SKM-1 (cell line): ENCODE results near the gene EMILIN1.
"Not testable (repeated sequence)": the region's sequence is repeated elsewhere in the genome, so short reads cannot be mapped to it uniquely, and the experiment has no call there.

Source experiments
- DNase-seq: peaks from one replicate; lab custom pipeline; 2025; ENCODE audit not compliant: unreplicated experiment; lab: John Stamatoyannopoulos, UW

The EMILIN1 gene

GRCh38 chr2:27092696-27093429 is 14.4 kb downstream of the EMILIN1 start:
- DNase-seq, result no peak

GRCh38 chr2:27093430-27094352 is 15.3 kb downstream of the EMILIN1 start:
- no peak for DNase-seq

GRCh38 chr2:27094353-27094984 is 16.1 kb downstream of the EMILIN1 start:
- DNase-seq, result no peak

- DNase-seq, result no peak
These were observed 17.0 kb downstream of the EMILIN1 start for GRCh38 chr2:27095427-27095744.

GRCh38 chr2:27095745-27096651 is 17.6 kb downstream of the EMILIN1 start:
- no peak for DNase-seq

GRCh38 chr2:27096748-27097297 is 18.4 kb downstream of the EMILIN1 start:
- DNase-seq, result no peak

- no peak for DNase-seq
These were observed 18.9 kb downstream of the EMILIN1 start for GRCh38 chr2:27097341-27097740.

GRCh38 chr2:27099334-27099955 is 21.0 kb downstream of the EMILIN1 start:
- DNase-seq, result no peak

GRCh38 chr2:27100036-27100435 is 21.6 kb downstream of the EMILIN1 start:
- DNase-seq, result no peak

GRCh38 chr2:27102329-27102728 is 23.9 kb downstream of the EMILIN1 start:
- DNase-seq, result no peak

- DNase-seq, result no peak
These were observed 27.6 kb downstream of the EMILIN1 start for GRCh38 chr2:27105981-27106380.

- DNase-seq, result no peak
These were observed 29.8 kb downstream of the EMILIN1 start for GRCh38 chr2:27108221-27108620.

GRCh38 chr2:27109083-27109482 is 30.7 kb downstream of the EMILIN1 start:
- DNase-seq, result no peak

- DNase-seq, result not testable (repeated sequence)
These were observed 32.4 kb downstream of the EMILIN1 start for GRCh38 chr2:27110603-27111352.

- not testable (repeated sequence) for DNase-seq
These were observed 33.1 kb downstream of the EMILIN1 start for GRCh38 chr2:27111392-27112078.

GRCh38 chr2:27115519-27115918 is 37.1 kb downstream of the EMILIN1 start:
- DNase-seq, result no peak

- no peak for DNase-seq
These were observed 39.6 kb downstream of the EMILIN1 start for GRCh38 chr2:27117995-27118524.

- no peak for DNase-seq
These were observed 40.3 kb downstream of the EMILIN1 start, which contains the start of gene CGREF1 for GRCh38 chr2:27118525-27119329. CGREF1 (minus strand) TSS chr2:27119128; CDS start chr2:27104366, 14,762 bp downstream.
